AG09319 (cell line): ENCODE data around the gene COG8.
"Not testable (repeated sequence)": the region's sequence is repeated elsewhere in the genome, so short reads cannot be mapped to it uniquely, and the experiment has no call there.

ENCODE experiments used
- DNase-seq: peaks from one replicate; pipeline ENCODE4 v3.0.0-alpha.2; 2010; ENCODE audit warnings: low read depth; ENCODE audit errors: extremely low read depth
- CTCF ChIP-seq: IDR thresholded peaks from 2 replicates; pipeline ENCODE4 v1.5.1; 2011; ENCODE audit warnings: low read depth, mild to moderate bottlenecking, inconsistent platforms, low read length, moderate library complexity

Gene COG8

GRCh38 chr16:69364088-69364487 is 24.7 kb upstream of the COG8 start:
- DNase-seq, result no peak
- TF ChIP-seq CTCF, result no peak

GRCh38 chr16:69363281-69363717 is 23.9 kb upstream of the COG8 start:
- no peak for TF ChIP-seq CTCF

GRCh38 chr16:69360070-69360469 is 20.7 kb upstream of the COG8 start:
- DNase-seq, result not testable (repeated sequence)

More at GRCh38 chr16:69363281-69363717, 23.9 kb upstream of the COG8 start:
- no peak for DNase-seq

- no peak for TF ChIP-seq CTCF
- no peak for DNase-seq
These were observed 12.1 kb upstream of the COG8 start, which contains the start of gene TMED6 for GRCh38 chr16:69351309-69352027. TMED6 (minus strand) TSS chr16:69351786; CDS start chr16:69351753, 33 bp downstream.

GRCh38 chr16:69350536-69351133 is 11.3 kb upstream of the COG8 start:
- DNase-seq, result no peak
- no peak for TF ChIP-seq CTCF

GRCh38 chr16:69349536-69349935 is 10.2 kb upstream of the COG8 start:
- no peak for TF ChIP-seq CTCF
- no peak for DNase-seq

GRCh38 chr16:69348222-69348621 is 8.9 kb upstream of the COG8 start:
- TF ChIP-seq CTCF, result no peak

GRCh38 chr16:69346683-69347082 is 7.3 kb upstream of the COG8 start:
- no peak for TF ChIP-seq CTCF
- DNase-seq, result no peak

More at GRCh38 chr16:69348222-69348621, 8.9 kb upstream of the COG8 start:
- no peak for DNase-seq
